Prostate gland (tissue), 2 donors: ENCODE data around the gene CAP2. TPM values are rescaled to one million over a fixed set of nuclear protein-coding genes. Genes with fewer than 3 reads are reported as not detected.

ENCODE experiments used
- DNase-seq: peaks from one replicate; pipeline ENCODE4 v3.0.0-alpha.2; 2019; ENCODE audit warnings: low spot score
- H3K27ac ChIP-seq, 2 donors: fragments of 200-600 bp; sonication (generic); 2 replicates each; pipeline ENCODE4 v1.5.1; 2017 to 2019
- H3K27me3 ChIP-seq: fragments of 200-600 bp; sonication (generic); replicated peaks from 2 replicates; pipeline ENCODE4 v1.5.1; 2019; ENCODE audit not compliant: insufficient read depth
- H3K36me3 ChIP-seq, 2 donors: fragments of 200-600 bp; sonication (generic); 1 replicate in 1 of 2; 2 replicates in 1 of 2; pipeline versions ENCODE4 v1.5.1 to v1.8.1; 2017 to 2019
- H3K4me1 ChIP-seq: fragments of 200-600 bp; sonication (generic); replicated peaks from 2 replicates; pipeline ENCODE4 v1.5.1; 2019
- H3K4me3 ChIP-seq, 2 donors: fragments of 200-600 bp; sonication (generic); 2 replicates each; pipeline ENCODE4 v1.5.1; 2017 to 2019
- H3K9me3 ChIP-seq: fragments of 200-600 bp; sonication (generic); 2 replicates; pipeline ENCODE4 v1.5.1; 2017
- POLR2A ChIP-seq: fragments of 450-650 bp; IDR thresholded peaks from one replicate; pipeline ENCODE4 v1.6.1; 2016; ENCODE audit warnings: antibody characterized with exemption, mild to moderate bottlenecking
- POLR2AphosphoS5 ChIP-seq: sonication (generic); formaldehyde crosslinking; IDR thresholded peaks from one replicate; pipeline ENCODE4 v1.6.1; 2017; ENCODE audit warnings: antibody characterized with exemption
- WGBS: methylation state at CpG from one replicate; pipeline ENCODE4 v1.1.5; 2018; 5-methylcytosine and 5-hydroxymethylcytosine counted together
- intact Hi-C: fragments of 100-400 bp; cut with DNase I; formaldehyde crosslinking; loops from one replicate; pipeline ENCODE4 v1.14.2; 2022
- total RNA-seq, 2 donors: library from RNA; depleted of rRNA; stranded (reverse); fragments of >200 nt; gene quantifications; one replicate each; pipeline ENCODE4 v1.1.0, GENCODE V29; 2016
- TF ChIP-seq, protein P1 (sequence below), 4 experiments: fragments of 200-600 bp in 2 of 4; fragments of 450-650 bp in 2 of 4; sonication (generic) in 2 of 4; IDR thresholded peaks; 1 replicate in 3 of 4; 2 replicates in 1 of 4; pipeline ENCODE4 v1.5.1; 2016 to 2019; ENCODE audit warnings: antibody characterized with exemption in 4 of 4, mild to moderate bottlenecking in 2 of 4, moderate library complexity in 2 of 4

Gene CAP2
- total RNA-seq, 2 donors from 2014 or later, result 8.7 to 10.0 TPM

DNA sequence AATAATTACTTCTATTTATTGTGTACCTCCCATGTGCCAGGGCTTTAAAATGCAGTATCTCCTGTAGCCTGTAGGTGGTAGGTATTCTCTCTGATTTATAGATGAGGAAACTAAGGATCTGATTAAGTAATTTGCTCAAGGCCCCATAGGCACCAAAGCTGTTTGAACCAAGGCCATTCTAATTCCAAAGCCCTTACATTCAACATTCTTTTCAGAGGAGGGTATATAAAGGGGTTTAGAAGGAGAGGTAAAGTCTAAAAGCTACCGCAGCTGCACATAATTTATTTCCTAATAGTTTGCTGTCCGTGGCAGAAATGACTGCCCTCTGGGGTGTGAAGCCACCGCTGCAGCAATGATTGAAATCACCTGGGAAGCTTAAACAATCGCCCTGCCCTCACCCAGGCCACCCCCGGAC lies 111.7 kb downstream of the CAP2 start:
- no peaks in the 10 kb centered on the region for H3K36me3 ChIP-seq
- TF ChIP-seq, protein P1, sequence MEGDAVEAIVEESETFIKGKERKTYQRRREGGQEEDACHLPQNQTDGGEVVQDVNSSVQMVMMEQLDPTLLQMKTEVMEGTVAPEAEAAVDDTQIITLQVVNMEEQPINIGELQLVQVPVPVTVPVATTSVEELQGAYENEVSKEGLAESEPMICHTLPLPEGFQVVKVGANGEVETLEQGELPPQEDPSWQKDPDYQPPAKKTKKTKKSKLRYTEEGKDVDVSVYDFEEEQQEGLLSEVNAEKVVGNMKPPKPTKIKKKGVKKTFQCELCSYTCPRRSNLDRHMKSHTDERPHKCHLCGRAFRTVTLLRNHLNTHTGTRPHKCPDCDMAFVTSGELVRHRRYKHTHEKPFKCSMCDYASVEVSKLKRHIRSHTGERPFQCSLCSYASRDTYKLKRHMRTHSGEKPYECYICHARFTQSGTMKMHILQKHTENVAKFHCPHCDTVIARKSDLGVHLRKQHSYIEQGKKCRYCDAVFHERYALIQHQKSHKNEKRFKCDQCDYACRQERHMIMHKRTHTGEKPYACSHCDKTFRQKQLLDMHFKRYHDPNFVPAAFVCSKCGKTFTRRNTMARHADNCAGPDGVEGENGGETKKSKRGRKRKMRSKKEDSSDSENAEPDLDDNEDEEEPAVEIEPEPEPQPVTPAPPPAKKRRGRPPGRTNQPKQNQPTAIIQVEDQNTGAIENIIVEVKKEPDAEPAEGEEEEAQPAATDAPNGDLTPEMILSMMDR (IDR thresholded peaks at IDR 0.05), result peak in 1 of 4 experiments; percentile 9
- TF ChIP-seq POLR2AphosphoS5, result no peak
- no peak overlapping the region for H3K4me3 ChIP-seq
- no peaks in the 10 kb centered on the region for H3K27me3 ChIP-seq
- no peak for DNase-seq
- intact Hi-C loops, result no loop called here
- no peaks in the 10 kb centered on the region for H3K9me3 ChIP-seq
- no peaks in the 10 kb centered on the region for H3K4me1 ChIP-seq
- H3K27ac ChIP-seq, result no peak overlapping the region
- WGBS, result 78% methylated on average over 5 of the region's 5 CpGs

- no peaks in the 10 kb centered on the region for H3K36me3 ChIP-seq
- TF ChIP-seq, protein P1 (IDR thresholded peaks at IDR 0.05), result no peak
- TF ChIP-seq POLR2AphosphoS5, result no peak
- no peak for TF ChIP-seq POLR2A
- WGBS, result 96% methylated on average over 5 of the region's 5 CpGs
- no peaks in the 10 kb centered on the region for H3K9me3 ChIP-seq
- no peaks in the 10 kb centered on the region for H3K4me1 ChIP-seq
- no peaks in the 10 kb centered on the region for H3K27me3 ChIP-seq
- H3K4me3 ChIP-seq, result no peak overlapping the region
- intact Hi-C loops, result no loop called here
- H3K27ac ChIP-seq, result no peak overlapping the region
- no peak for DNase-seq
These were observed 112.4 kb downstream of the CAP2 start for GRCh38 chr6:17505767-17506280.

DNA sequence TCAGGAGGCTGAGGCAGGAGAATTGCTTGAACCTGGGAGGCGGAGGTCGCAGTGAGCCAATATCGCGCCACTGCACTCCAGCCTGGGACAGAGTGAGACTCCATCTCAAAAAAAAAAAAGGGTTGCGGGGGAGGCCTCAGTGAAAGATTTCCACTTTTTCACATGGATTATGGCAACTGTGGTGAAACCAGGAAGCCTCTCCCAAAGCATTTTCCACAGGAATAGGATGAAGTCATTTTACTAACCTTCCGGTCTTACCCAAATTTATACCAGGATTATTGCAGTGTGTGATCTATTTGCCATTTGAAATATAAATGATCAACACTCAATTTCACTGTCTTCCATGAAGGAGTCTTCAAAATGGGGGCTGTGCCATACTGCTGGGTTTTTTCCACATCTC lies 113.1 kb downstream of the CAP2 start:
- no peaks in the 10 kb centered on the region for H3K27me3 ChIP-seq
- H3K9me3 ChIP-seq, result no peaks in the 10 kb centered on the region
- 100% methylated on average over 6 of the region's 6 CpGs for WGBS
- no peak for DNase-seq
- H3K36me3 ChIP-seq, result no peaks in the 10 kb centered on the region
- no peak for TF ChIP-seq POLR2A
- TF ChIP-seq, protein P1 (IDR thresholded peaks at IDR 0.05), result no peak
- no peak for TF ChIP-seq POLR2AphosphoS5
- H3K27ac ChIP-seq, result no peak overlapping the region
- no peaks in the 10 kb centered on the region for H3K4me1 ChIP-seq
- H3K4me3 ChIP-seq, result no peak overlapping the region
- intact Hi-C loops, result no loop called here

GRCh38 chr6:17506962-17507361 lies 113.6 kb downstream of the CAP2 start:
- Histone ChIP-seq H3K4me1 (no peaks in the 10 kb centered on the region), H3K27me3 (no peaks in the 10 kb centered on the region), H3K36me3 (no peaks in the 10 kb centered on the region), H3K4me3 (no peak overlapping the region), H3K27ac (no peak overlapping the region), H3K9me3 (no peaks in the 10 kb centered on the region)
- WGBS, result 97% methylated on average over 12 of the region's 12 CpGs
- no peak for DNase-seq
- TF ChIP-seq POLR2AphosphoS5, result no peak
- TF ChIP-seq, protein P1 (IDR thresholded peaks at IDR 0.05), result no peak
- no peak for TF ChIP-seq POLR2A
- intact Hi-C loops, result no loop called here

DNA sequence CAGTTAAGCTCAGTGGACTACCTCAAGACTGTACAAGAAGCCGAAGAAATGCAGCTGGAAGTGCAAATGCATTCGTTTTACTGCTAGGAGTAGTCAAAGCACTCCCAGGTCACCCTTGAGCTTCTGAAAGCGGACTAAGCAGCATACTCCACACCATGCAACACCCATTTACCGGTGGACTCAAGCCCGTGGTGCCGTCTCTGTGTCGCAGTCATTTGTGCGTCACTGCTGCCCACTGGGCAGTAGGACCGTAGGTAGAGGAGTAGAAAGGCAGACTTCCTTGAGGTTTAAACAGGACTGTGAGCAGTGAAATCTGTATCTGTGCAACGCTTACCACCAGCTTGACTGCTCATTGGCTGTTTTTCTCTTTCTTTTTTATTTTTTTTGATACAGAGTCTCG lies 117.7 kb downstream of the CAP2 start:
- no peaks in the 10 kb centered on the region for H3K36me3 ChIP-seq
- DNase-seq, result no peak
- intact Hi-C loops, result no loop called here
- no peaks in the 10 kb centered on the region for H3K4me1 ChIP-seq
- no peak for TF ChIP-seq POLR2AphosphoS5
- TF ChIP-seq, protein P1 (IDR thresholded peaks at IDR 0.05), result no peak
- no peak for TF ChIP-seq POLR2A
- H3K4me3 ChIP-seq, result no peak overlapping the region
- WGBS, result 98% methylated on average over 11 of the region's 11 CpGs
- no peak overlapping the region for H3K27ac ChIP-seq
- no peaks in the 10 kb centered on the region for H3K9me3 ChIP-seq
- no peaks in the 10 kb centered on the region for H3K27me3 ChIP-seq
